Measurements from ENCODE around the gene ANXA1.

ANXA1 gene

DNA sequence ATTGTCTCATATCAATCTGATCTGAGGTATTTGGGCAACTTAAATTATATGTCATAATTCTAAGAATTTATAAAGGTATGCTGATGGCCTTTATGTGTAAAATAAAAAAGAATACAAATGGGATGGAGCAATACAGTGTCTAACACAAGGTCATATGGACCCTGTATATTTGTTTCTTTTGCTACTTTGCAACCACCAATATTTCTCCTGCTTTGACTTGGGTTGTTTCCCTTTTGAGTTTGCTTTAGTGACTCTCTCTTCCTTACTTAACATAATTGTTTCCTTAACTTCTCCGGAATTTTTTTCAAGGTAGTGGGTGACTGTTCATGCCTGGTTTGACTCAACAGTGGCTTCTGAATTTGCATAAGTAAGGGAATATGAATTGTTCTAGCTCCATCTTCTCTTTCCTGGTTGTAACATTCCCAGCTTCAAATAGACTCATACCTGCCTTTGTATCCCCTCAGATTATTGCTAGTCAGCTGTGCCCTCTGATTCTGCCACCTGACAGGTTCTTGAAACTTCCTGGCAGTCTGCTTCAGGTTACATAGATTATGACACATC is 30.2 kb upstream of the ANXA1 start:
- Histone ChIP-seq H3K4me3 (ENCODE audit: extremely low read depth, insufficient read depth, low read length, poor library complexity, severe bottlenecking) (no peak overlapping the region), H3K36me3 (ENCODE audit: control insufficient read depth, insufficient read depth, low read length) (no peaks in the 10 kb centered on the region), H3K9me3 (ENCODE audit: control insufficient read depth, low read length) (no peaks in the 10 kb centered on the region), H3K4me1 (ENCODE audit: control insufficient read depth, insufficient read depth, low read length, poor library complexity, severe bottlenecking) (no peaks in the 10 kb centered on the region), H3K27ac (ENCODE audit: low read depth, low read length, severe bottlenecking) (no peak overlapping the region)
- WGBS, 2 experiments (ENCODE audit: insufficient coverage in 2 of 2): no CpG with 5 or more reads among the region's 1 CpG

DNA sequence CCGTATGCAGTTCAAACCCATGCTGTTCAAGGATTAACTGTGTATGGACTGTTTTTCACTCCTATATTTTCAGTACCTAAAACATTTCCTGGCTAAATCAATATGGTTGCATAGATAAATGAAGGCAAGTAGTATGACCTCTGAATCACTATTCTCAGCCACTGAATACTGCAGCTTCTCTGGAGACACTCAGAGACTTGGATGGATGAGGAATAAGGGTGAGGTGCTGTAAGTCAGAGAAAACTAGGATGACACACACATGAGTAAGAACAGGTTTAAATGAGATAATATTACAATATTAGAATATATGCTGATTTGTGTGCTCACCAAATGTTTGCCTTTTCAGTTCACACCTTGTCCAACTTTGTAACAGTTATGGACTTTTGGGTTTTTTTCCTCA is 26.0 kb upstream of the ANXA1 start:
- H3K27ac ChIP-seq (ENCODE audit: low read depth, low read length, severe bottlenecking): no peak overlapping the region
- no peak overlapping the region for H3K4me3 ChIP-seq (ENCODE audit: extremely low read depth, insufficient read depth, low read length, poor library complexity, severe bottlenecking)
- no CpG with 5 or more reads among the region's 1 CpG for WGBS, 2 experiments (ENCODE audit: insufficient coverage in 2 of 2)
- peaks cover 6% of the 10 kb centered on the region for H3K4me1 ChIP-seq (ENCODE audit: control insufficient read depth, insufficient read depth, low read length, poor library complexity, severe bottlenecking)
- no peaks in the 10 kb centered on the region for H3K9me3 ChIP-seq (ENCODE audit: control insufficient read depth, low read length)
- H3K36me3 ChIP-seq (ENCODE audit: control insufficient read depth, insufficient read depth, low read length): no peaks in the 10 kb centered on the region

DNA sequence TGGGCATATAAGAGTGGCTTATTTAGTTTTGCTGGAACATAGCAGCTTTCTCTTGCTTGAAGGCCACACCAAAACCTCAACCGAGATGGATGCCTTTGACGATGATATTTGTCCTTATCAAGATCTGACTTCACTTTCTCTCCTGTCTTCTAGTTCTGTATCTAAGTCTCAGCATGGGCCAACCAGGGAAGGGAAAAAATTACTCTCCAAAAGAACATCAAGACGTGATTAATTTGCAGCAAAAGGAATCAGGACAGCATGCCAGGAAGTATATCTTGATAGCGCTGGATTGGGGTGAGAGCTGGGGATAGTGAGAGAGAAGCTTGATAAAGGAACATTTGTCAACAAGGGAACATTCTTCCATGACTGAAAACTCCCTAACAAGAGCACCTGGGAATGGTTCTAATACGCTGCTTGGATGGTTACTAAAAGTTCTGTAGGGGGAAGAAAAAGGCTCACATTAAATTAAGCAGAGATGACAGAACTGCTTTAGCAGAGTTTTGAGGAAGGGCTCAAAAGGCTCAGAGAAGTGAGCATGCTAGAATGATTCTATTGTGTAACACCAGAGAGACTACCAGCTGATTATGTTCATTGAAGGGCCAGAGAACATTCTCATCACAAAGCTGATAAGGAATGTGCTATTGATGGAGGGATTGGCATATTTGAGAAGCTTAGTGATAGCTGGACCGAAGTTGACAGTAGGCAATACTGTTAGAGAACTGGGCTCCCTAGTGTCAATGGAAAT is 21.6 kb upstream of the ANXA1 start:
- Histone ChIP-seq H3K4me1 (ENCODE audit: control insufficient read depth, insufficient read depth, low read length, poor library complexity, severe bottlenecking) (peaks cover 27% of the 10 kb centered on the region), H3K9me3 (ENCODE audit: control insufficient read depth, low read length) (no peaks in the 10 kb centered on the region), H3K4me3 (ENCODE audit: extremely low read depth, insufficient read depth, low read length, poor library complexity, severe bottlenecking) (no peak overlapping the region), H3K27ac (ENCODE audit: low read depth, low read length, severe bottlenecking) (no peak overlapping the region), H3K36me3 (ENCODE audit: control insufficient read depth, insufficient read depth, low read length) (no peaks in the 10 kb centered on the region)
- WGBS, 2 experiments (ENCODE audit: insufficient coverage in 2 of 2): 88 to 94% methylated on average over 4 of the region's 6 CpGs

DNA sequence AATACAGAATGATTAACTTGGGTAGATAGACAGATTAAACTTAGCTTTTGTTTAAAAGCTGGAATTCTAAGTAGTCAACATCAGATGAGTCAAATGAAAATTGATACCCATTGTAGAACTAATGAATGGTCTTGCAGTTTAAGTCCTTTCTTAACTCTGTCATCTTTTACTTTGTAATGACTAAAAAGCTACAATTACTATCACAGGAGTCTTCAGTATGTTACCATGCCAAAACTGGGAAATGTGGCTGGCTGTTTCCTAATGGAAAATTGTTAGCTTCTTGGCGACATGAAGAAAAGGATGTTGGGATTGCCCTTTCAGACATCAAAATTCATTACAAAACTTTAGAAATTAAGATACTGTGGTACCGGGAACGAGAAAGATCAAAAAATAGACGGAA is 20.2 kb upstream of the ANXA1 start:
- Histone ChIP-seq H3K4me1 (ENCODE audit: control insufficient read depth, insufficient read depth, low read length, poor library complexity, severe bottlenecking) (peaks cover 27% of the 10 kb centered on the region), H3K4me3 (ENCODE audit: extremely low read depth, insufficient read depth, low read length, poor library complexity, severe bottlenecking) (no peak overlapping the region), H3K36me3 (ENCODE audit: control insufficient read depth, insufficient read depth, low read length) (no peaks in the 10 kb centered on the region), H3K27ac (ENCODE audit: low read depth, low read length, severe bottlenecking) (peak overlapping the region; percentile 98), H3K9me3 (ENCODE audit: control insufficient read depth, low read length) (no peaks in the 10 kb centered on the region)
- WGBS, 2 experiments (ENCODE audit: insufficient coverage in 2 of 2): no CpG with 5 or more reads among the region's 4 CpGs

DNA sequence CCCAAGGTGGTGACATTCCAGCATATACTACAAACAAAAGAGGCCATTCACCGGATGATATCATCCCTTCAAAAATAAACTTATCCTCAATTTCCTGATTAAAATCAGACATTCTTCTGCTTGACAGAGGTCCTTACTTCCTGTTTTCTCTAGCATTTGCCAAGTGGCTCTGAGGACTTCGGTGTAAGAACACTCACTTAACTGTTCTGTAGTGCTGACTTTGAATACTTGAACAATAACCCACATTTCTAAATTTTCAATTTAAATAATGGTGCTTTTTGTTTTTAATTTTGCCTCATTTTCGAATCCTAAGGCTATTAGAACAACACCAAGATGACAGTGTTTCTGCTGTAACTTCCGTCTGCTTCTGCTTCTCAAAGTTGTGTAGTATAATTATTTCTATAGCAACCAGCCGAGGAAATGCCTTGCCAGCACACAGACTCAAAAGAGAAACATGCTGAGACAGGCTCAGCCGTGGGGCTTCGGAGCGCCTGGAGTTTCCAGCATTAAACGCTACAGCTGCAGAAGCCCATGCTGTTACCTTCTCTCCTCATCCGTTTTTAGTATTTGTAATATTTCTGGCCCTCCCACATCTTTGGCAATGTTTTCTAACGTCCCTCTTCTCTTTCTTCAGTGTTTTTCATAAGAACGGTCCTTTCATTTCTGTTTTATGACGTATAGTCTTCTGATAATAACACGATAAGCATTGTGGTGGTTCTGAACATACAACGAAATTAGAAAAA is 19.5 kb upstream of the ANXA1 start:
- H3K9me3 ChIP-seq (ENCODE audit: control insufficient read depth, low read length): no peaks in the 10 kb centered on the region
- peak overlapping the region; percentile 98 for H3K27ac ChIP-seq (ENCODE audit: low read depth, low read length, severe bottlenecking)
- peaks cover 27% of the 10 kb centered on the region for H3K4me1 ChIP-seq (ENCODE audit: control insufficient read depth, insufficient read depth, low read length, poor library complexity, severe bottlenecking)
- 3 to 20% methylated on average over 4 to 8 of the region's 15 CpGs for WGBS, 2 experiments (ENCODE audit: insufficient coverage in 2 of 2)
- peak overlapping the region; percentile 20 for H3K4me3 ChIP-seq (ENCODE audit: extremely low read depth, insufficient read depth, low read length, poor library complexity, severe bottlenecking)
- no peaks in the 10 kb centered on the region for H3K36me3 ChIP-seq (ENCODE audit: control insufficient read depth, insufficient read depth, low read length)

DNA sequence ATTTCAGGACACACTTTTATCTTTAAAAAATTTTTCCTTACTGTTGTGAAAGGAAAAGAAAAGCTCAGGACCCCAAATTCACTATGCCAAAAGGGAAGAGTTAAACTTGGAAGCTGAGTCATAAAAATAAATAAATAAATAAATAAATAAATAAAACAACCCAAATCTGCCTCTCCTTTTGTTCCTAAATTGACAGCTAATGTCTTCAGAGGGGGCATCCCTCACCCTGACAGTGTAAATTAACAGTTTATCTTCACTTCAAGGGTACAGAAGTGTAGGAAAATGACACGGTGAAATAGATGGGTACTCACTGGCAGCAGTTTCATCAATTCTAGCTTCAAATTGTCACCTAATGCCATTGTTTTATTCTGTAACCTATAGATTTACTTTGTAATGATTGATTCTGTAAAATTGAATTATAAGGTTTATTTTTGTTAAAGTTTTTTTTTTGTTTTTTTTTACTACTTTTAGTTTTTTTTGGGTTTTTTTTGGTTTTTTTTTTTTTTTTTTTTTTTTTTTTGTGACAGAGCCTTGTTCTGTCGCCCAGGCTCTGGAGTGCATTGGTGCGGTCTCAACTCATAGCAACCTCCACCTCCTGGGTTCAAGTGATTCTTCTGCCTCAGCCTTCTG is 18.5 kb upstream of the ANXA1 start:
- Histone ChIP-seq H3K36me3 (ENCODE audit: control insufficient read depth, insufficient read depth, low read length) (no peaks in the 10 kb centered on the region), H3K4me3 (ENCODE audit: extremely low read depth, insufficient read depth, low read length, poor library complexity, severe bottlenecking) (no peak overlapping the region), H3K9me3 (ENCODE audit: control insufficient read depth, low read length) (no peaks in the 10 kb centered on the region), H3K27ac (ENCODE audit: low read depth, low read length, severe bottlenecking) (peak overlapping the region; percentile 98), H3K4me1 (ENCODE audit: control insufficient read depth, insufficient read depth, low read length, poor library complexity, severe bottlenecking) (peaks cover 27% of the 10 kb centered on the region)
- 20% methylated on average over 1 of the region's 3 CpGs; no CpG with 5 or more reads in 1 of the 2 experiments for WGBS, 2 experiments (ENCODE audit: insufficient coverage in 2 of 2)

DNA sequence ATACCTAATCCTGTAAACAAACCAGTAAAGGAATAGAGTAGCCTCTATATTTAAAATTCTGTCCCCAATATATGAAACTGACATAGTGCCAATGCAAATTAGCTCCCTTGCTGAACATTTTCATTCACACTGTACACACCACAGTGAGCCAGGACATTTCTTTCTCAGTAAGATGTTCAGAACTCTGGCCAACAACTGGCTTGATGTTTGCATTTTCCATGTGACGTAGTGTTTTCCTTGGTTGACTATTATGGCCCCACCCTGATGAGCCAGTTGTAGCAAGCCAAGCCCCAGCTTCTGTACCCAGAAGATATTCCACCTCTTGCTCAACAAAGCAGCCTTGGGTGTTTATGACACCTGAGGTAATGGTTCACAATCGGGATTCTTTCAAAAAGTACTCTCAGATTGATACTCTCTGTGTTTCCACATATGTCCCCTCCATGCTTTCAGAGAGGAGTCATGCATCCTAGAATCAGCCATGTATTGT is 17.7 kb upstream of the ANXA1 start:
- no peaks in the 10 kb centered on the region for H3K9me3 ChIP-seq (ENCODE audit: control insufficient read depth, low read length)
- H3K27ac ChIP-seq (ENCODE audit: low read depth, low read length, severe bottlenecking): peak overlapping the region; percentile 25
- no peaks in the 10 kb centered on the region for H3K36me3 ChIP-seq (ENCODE audit: control insufficient read depth, insufficient read depth, low read length)
- peaks cover 27% of the 10 kb centered on the region for H3K4me1 ChIP-seq (ENCODE audit: control insufficient read depth, insufficient read depth, low read length, poor library complexity, severe bottlenecking)
- no peak overlapping the region for H3K4me3 ChIP-seq (ENCODE audit: extremely low read depth, insufficient read depth, low read length, poor library complexity, severe bottlenecking)
- WGBS, 2 experiments (ENCODE audit: insufficient coverage in 2 of 2): 100% methylated on average over 2 of the region's 2 CpGs; no CpG with 5 or more reads in 1 of the 2 experiments

DNA sequence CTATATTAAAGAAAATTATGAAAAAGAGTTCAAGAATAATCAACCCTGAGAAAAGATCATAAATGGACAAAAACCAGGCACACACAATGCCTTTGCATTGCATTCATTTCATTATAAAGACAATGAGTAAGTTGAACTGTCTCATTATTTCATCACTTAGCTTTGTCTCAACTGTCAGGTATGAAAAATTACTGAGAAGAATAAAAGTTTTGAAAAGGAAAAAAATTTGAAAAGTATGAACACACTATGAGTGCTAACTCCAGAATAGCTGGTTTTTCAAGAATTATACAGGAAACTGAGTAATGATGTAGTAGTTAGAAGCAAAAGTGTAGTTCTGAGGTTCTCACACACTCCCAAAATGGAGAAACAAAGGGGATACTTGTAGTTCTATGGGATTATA is 16.3 kb upstream of the ANXA1 start:
- Histone ChIP-seq H3K27ac (ENCODE audit: low read depth, low read length, severe bottlenecking) (no peak overlapping the region), H3K9me3 (ENCODE audit: control insufficient read depth, low read length) (no peaks in the 10 kb centered on the region), H3K36me3 (ENCODE audit: control insufficient read depth, insufficient read depth, low read length) (no peaks in the 10 kb centered on the region), H3K4me1 (ENCODE audit: control insufficient read depth, insufficient read depth, low read length, poor library complexity, severe bottlenecking) (peaks cover 23% of the 10 kb centered on the region), H3K4me3 (ENCODE audit: extremely low read depth, insufficient read depth, low read length, poor library complexity, severe bottlenecking) (no peak overlapping the region)

DNA sequence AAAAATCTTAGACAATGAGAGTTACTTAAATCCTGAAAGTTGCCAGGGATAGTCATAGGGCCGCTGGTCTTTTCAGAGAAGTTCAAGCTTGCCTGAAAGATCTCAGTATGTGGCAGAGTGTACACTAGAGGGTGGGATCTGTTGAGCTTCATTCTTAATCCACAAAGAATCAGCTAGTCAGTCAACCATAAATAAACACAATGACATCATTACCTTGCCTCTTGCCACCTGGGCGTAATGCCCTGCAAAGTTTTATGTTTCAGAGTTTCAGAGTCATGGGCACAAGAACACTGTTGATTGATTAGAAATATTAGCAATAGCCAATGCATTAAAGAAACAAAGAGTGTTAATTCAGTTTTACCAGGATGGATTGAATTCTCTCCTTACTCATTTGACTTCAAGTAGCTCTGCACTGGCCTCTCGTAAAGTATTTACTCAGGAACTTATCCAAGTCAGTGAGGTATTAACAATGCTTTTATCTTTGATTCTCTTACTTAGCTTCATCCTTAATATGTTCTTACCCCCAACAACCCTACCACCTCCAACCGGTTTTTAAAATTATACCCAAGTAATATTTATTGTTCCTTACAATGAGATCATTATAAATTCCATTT is 14.3 kb upstream of the ANXA1 start:
- no peaks in the 10 kb centered on the region for H3K9me3 ChIP-seq (ENCODE audit: control insufficient read depth, low read length)
- no peaks in the 10 kb centered on the region for H3K36me3 ChIP-seq (ENCODE audit: control insufficient read depth, insufficient read depth, low read length)
- no peak overlapping the region for H3K27ac ChIP-seq (ENCODE audit: low read depth, low read length, severe bottlenecking)
- WGBS, 2 experiments (ENCODE audit: insufficient coverage in 2 of 2): 75 to 86% methylated on average over 1 to 2 of the region's 4 CpGs
- H3K4me3 ChIP-seq (ENCODE audit: extremely low read depth, insufficient read depth, low read length, poor library complexity, severe bottlenecking): no peak overlapping the region
- peaks cover 19% of the 10 kb centered on the region for H3K4me1 ChIP-seq (ENCODE audit: control insufficient read depth, insufficient read depth, low read length, poor library complexity, severe bottlenecking)

DNA sequence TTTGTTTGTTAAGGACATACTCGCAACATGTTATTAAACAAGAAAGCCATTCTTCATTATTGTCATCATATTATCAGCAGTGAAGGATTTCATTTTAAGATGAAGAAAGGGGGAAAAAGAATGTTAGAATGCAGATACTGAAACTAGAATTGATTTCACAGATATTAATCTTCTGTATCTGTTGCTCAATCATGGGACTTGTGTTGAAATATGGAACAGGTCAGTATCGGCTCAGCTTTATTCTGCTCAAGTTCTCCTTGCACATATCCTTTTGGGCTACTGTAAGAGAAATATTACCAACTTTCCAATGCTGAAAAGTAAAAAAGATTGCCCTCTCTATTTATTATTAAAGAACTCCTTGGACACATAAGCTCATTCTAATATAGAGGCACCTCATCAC is 13.8 kb upstream of the ANXA1 start:
- Histone ChIP-seq H3K36me3 (ENCODE audit: control insufficient read depth, insufficient read depth, low read length) (no peaks in the 10 kb centered on the region), H3K27ac (ENCODE audit: low read depth, low read length, severe bottlenecking) (no peak overlapping the region), H3K9me3 (ENCODE audit: control insufficient read depth, low read length) (no peaks in the 10 kb centered on the region), H3K4me3 (ENCODE audit: extremely low read depth, insufficient read depth, low read length, poor library complexity, severe bottlenecking) (no peak overlapping the region), H3K4me1 (ENCODE audit: control insufficient read depth, insufficient read depth, low read length, poor library complexity, severe bottlenecking) (peaks cover 19% of the 10 kb centered on the region)
- 100% methylated on average over 1 of the region's 2 CpGs; no CpG with 5 or more reads in 1 of the 2 experiments for WGBS, 2 experiments (ENCODE audit: insufficient coverage in 2 of 2)

All from mesodermal cell (in vitro differentiated cells).